Measurements from ENCODE around the gene OST4. TPM values are rescaled to one million over a fixed set of nuclear protein-coding genes. Genes with fewer than 3 reads are reported as not detected.

The OST4 gene
- total and polyA plus RNA-seq, 7 donors = 244 to 688 (median 413) TPM

GRCh38 chr2:27040282-27040681 is 31.2 kb downstream of the OST4 start:
- H3K27me3 ChIP-seq = no peaks in the 10 kb centered on the region
- H3K4me1 ChIP-seq = peaks cover 0 to 22% (median 12%) of the 10 kb centered on the region in 4 donors
- no peaks in the 10 kb centered on the region for H3K9me3 ChIP-seq
- DNase-seq = no peak
- WGBS, 2 donors = 87 to 93% methylated on average over 8 of the region's 8 CpGs
- H3K4me3 ChIP-seq = no peak overlapping the region
- intact Hi-C loops (cut with DNase I) = no loop called here
- TF ChIP-seq POLR2A (IDR thresholded peaks at IDR 0.05) (no peak), EP300 (IDR thresholded peaks at IDR 0.05) (no peak), POLR2AphosphoS5 (IDR thresholded peaks at IDR 0.05) (no peak), CTCF (IDR thresholded peaks at IDR 0.05) (no peak)
- no peak overlapping the region for H3K27ac ChIP-seq
- peaks cover 41 to 61% (median 57%) of the 10 kb centered on the region in 4 donors for H3K36me3 ChIP-seq

GRCh38 chr2:27039871-27040270 is 31.6 kb downstream of the OST4 start:
- no peaks in the 10 kb centered on the region for H3K27me3 ChIP-seq
- H3K4me1 ChIP-seq = peaks cover 0 to 26% (median 15%) of the 10 kb centered on the region in 4 donors
- H3K27ac ChIP-seq = no peak overlapping the region
- H3K4me3 ChIP-seq = no peak overlapping the region
- H3K36me3 ChIP-seq = peaks cover 43 to 65% (median 59%) of the 10 kb centered on the region in 4 donors
- no peaks in the 10 kb centered on the region for H3K9me3 ChIP-seq
- TF ChIP-seq POLR2A (IDR thresholded peaks at IDR 0.05) = no peak
- no peak for TF ChIP-seq POLR2AphosphoS5 (IDR thresholded peaks at IDR 0.05)
- no peak for TF ChIP-seq CTCF (IDR thresholded peaks at IDR 0.05)
- no peak for TF ChIP-seq EP300 (IDR thresholded peaks at IDR 0.05)
- 95 to 96% methylated on average over 7 of the region's 7 CpGs for WGBS, 2 donors
- no peak for DNase-seq
- intact Hi-C loops (cut with DNase I) = loop anchor here (10.0 kb wide), 1 partner anchor 255 kb away; the partner anchor contains the start of gene CENPA

GRCh38 chr2:27039426-27039825 is 32.0 kb downstream of the OST4 start:
- intact Hi-C loops (cut with DNase I) = loop anchor here (10.0 kb wide), 1 partner anchor 255 kb away; the partner anchor contains the start of gene CENPA
- H3K36me3 ChIP-seq = peaks cover 43 to 67% (median 59%) of the 10 kb centered on the region in 4 donors
- no peak for DNase-seq

GRCh38 chr2:27038631-27039339 is 32.7 kb downstream of the OST4 start:
- Histone ChIP-seq H3K4me3 (no peak overlapping the region), H3K27ac (no peak overlapping the region), H3K27me3 (no peaks in the 10 kb centered on the region), H3K4me1 (peaks cover 0 to 37% (median 26%) of the 10 kb centered on the region in 4 donors), H3K36me3 (peaks cover 43 to 67% (median 59%) of the 10 kb centered on the region in 4 donors), H3K9me3 (no peaks in the 10 kb centered on the region)
- TF ChIP-seq EP300 (IDR thresholded peaks at IDR 0.05) (no peak), POLR2AphosphoS5 (IDR thresholded peaks at IDR 0.05) (no peak), POLR2A (IDR thresholded peaks at IDR 0.05) (no peak), CTCF (IDR thresholded peaks at IDR 0.05) (no peak)
- no peak for DNase-seq
- intact Hi-C loops (cut with DNase I) = loop anchor here (10.0 kb wide), 1 partner anchor 254 kb away; the partner anchor contains the start of gene CENPA
- 86 to 94% methylated on average over 17 of the region's 17 CpGs for WGBS, 2 donors

More at GRCh38 chr2:27039426-27039825, 32.0 kb downstream of the OST4 start:
- Histone ChIP-seq H3K9me3 (no peaks in the 10 kb centered on the region), H3K27me3 (no peaks in the 10 kb centered on the region), H3K4me3 (no peak overlapping the region), H3K27ac (no peak overlapping the region), H3K4me1 (peaks cover 0 to 31% (median 19%) of the 10 kb centered on the region in 4 donors)
- TF ChIP-seq POLR2AphosphoS5 (IDR thresholded peaks at IDR 0.05) (no peak), EP300 (IDR thresholded peaks at IDR 0.05) (no peak), POLR2A (IDR thresholded peaks at IDR 0.05) (no peak), CTCF (IDR thresholded peaks at IDR 0.05) (no peak)
- 95 to 96% methylated on average over 6 of the region's 6 CpGs for WGBS, 2 donors

Measured in sigmoid colon (tissue), 7 donors.